HG03354 (cell line): ENCODE results near the gene FANCM.

Experiments used
- ATAC-seq: cut with Tn5 transposase; IDR thresholded peaks from one replicate; pipeline ENCODE4 v1.9.1; 2021; ENCODE audit warnings: mild to moderate bottlenecking; ENCODE audit not compliant: unreplicated experiment, poor library complexity, severe bottlenecking

The FANCM gene, protein sequence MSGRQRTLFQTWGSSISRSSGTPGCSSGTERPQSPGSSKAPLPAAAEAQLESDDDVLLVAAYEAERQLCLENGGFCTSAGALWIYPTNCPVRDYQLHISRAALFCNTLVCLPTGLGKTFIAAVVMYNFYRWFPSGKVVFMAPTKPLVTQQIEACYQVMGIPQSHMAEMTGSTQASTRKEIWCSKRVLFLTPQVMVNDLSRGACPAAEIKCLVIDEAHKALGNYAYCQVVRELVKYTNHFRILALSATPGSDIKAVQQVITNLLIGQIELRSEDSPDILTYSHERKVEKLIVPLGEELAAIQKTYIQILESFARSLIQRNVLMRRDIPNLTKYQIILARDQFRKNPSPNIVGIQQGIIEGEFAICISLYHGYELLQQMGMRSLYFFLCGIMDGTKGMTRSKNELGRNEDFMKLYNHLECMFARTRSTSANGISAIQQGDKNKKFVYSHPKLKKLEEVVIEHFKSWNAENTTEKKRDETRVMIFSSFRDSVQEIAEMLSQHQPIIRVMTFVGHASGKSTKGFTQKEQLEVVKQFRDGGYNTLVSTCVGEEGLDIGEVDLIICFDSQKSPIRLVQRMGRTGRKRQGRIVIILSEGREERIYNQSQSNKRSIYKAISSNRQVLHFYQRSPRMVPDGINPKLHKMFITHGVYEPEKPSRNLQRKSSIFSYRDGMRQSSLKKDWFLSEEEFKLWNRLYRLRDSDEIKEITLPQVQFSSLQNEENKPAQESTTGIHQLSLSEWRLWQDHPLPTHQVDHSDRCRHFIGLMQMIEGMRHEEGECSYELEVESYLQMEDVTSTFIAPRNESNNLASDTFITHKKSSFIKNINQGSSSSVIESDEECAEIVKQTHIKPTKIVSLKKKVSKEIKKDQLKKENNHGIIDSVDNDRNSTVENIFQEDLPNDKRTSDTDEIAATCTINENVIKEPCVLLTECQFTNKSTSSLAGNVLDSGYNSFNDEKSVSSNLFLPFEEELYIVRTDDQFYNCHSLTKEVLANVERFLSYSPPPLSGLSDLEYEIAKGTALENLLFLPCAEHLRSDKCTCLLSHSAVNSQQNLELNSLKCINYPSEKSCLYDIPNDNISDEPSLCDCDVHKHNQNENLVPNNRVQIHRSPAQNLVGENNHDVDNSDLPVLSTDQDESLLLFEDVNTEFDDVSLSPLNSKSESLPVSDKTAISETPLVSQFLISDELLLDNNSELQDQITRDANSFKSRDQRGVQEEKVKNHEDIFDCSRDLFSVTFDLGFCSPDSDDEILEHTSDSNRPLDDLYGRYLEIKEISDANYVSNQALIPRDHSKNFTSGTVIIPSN (N-terminal part only)

GRCh38 chr14:45135659-45136395 is at the start of gene FANCM:
Gene FANCM (plus strand): TSS chr14:45135930. CDS start chr14:45136032, 102 bp downstream.
- peak; percentile 38 for ATAC-seq

DNA sequence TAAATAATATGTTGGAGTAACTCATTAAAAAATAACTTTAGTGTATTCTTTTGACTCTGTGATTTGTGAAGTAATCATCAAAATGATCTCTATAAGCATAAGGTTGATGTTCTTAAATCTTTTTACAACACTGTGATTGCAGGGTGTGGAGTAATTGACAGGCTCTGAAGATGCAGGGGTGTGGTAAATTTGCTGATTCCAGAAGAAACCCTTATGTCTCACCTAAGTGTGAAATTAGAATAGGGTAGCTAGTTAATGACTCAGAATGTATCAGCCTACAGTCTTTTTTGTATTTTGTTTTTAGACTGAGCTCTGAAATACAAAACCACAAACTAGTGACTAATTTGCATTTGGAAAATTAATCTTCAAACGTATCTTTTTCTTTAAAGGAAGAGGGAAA is 45.9 kb upstream of the FANCM start:
- ATAC-seq: peak; percentile 55

DNA sequence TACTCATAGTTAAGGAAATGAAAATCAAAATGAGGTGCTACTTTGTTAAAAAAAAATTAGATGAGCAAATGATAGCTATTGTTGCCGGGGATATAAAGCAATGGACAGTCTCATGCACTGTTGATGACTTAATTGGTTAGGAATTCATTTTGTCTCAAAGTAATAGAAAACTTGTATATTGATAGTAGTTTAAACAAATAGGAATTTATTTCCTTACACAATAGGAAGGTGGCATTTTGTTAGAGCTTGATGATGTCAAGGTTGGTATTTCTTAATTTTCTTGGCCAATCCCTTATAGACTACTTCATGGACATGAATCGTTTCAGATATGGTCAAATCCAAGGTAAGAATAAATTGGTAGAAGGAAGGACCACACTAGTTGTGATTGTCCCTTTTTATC is 44.0 kb upstream of the FANCM start:
- no peak for ATAC-seq

DNA sequence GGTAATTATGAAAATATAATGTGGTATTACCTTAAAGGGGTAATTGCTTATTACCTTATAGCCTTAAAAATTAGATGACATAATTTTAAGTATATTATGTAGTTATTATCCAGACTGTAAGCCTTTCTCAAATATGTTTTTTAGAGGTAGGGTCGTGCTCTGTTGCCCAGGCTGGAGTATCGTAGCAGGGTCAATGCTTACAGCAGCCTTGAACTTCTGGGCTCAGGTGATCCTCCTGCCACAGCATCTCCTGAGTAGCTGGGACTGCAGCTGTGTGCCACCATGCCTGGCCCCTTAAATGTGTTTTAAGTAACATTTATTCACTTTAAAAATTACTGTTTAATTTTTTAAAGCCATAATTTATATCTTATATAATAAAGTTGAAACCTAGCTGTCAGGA is 41.5 kb upstream of the FANCM start:
- ATAC-seq: no peak

DNA sequence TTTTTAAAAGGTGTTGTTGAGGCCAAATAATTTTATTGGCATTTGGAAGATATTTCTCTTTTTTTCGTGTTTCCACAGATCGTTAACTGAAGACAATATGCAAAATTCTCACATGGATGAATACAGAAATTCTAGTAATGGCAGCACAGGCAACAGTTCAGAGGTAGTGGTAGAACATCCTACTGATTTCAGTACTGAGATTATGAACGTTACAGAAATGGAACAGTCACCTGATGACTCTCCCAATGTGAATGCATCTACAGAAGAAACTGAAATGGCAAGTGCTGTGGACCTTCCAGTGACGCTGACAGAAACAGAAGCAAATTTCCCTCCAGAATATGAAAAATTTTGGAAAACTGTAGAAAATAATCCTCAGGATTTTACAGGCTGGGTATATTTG is 40.6 kb upstream of the FANCM start:
- no peak for ATAC-seq

GRCh38 chr14:45096218-45096617 is 39.5 kb upstream of the FANCM start:
- no peak for ATAC-seq

- no peak for ATAC-seq
Observed at GRCh38 chr14:45103806-45104205, 31.9 kb upstream of the FANCM start.

DNA sequence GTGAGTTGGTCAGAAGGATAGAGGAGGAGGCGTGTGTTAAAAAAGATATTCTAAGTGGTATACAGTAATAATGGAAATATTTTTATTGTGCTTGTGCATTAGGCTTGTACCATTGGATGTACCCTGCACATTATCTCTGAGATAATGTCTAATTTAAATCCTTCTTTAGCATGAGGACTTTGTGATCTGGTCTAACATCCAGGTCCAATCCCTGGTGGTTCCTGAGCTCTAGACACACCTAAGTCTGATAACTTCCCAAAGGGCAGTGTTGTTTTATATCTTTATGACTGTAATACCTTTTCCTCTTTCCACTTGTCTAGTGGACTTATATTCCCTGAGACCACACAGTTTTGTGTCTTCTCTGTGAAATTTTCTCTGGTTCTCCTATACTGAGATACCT is 31.2 kb upstream of the FANCM start:
- no peak for ATAC-seq

DNA sequence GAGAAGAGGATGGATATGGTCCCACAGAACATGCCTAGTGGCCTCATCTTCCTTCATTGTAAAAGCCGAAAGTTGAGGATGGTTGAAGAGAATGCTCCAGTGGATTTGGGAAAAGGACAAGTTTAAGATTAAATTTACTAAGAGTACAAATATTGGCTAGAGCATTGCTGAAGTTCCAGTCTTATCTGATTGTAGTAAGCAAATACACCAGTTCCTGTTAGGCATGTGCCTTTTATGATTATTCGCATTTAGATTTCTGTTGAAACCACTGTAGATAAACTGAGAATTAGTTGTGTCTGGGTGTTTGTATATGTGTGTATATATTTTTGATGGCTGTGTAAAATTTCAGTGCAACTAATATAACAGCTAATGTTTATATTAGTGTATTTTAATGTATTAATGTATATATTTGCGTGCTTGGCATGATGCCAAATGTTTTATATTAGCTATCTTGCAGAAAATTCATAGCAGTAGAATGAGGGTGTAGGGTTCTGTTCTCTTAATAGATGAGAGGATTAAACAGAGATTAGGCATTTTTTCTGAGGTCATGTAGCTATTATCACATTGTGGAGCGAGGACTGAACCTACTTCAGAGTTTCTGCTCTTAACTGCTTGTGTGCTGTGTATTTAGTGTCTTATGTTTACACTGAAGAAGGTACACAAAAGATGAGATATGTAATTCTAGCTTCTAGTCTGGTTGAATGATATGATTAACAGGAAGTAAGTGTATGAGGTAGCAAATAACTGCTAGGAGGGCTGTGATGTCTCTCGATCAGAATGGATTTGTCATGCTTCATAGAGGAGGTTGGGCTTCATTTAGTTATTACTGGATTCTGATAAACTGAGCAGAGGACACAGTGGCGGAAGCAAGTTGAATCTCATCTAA is 22.6 kb upstream of the FANCM start:
- ATAC-seq: no peak

DNA sequence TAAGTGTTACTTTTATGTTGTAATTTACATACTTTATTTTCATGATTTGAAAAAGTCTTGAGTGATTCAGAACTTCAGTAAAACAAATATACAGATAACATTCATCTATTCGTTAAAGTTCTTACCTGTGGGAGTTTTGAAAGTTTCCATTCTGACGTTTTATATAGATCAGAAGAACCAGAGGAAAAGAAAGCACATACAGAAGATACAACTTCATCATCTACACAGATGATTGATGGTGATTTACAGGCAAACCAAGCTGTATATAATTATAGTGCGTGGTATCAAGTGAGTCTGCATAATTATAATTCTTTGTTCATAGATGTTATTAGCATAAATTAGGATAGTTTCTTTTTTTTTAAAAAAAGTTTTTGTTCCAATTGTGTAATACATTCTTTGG is 21.4 kb upstream of the FANCM start:
- ATAC-seq: no peak

DNA sequence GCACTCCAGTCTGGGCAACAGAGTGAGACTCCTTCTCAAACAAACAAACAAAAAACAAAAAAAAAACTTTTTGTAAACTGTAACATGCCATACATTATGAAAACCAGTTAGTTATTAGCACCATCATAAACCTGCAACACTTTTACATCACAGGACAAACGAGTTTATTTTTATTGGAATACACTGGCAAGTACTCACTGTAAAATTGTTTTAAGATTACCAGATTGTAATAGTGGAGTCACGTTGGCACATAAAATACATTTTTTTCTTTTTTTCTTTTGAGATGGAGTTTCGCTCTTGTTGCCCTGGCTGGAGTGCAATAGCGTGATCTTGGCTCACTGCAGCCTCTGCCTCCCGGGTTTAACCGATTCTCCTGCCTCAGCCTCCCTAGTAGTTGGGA is 17.1 kb upstream of the FANCM start:
- ATAC-seq: no peak

DNA sequence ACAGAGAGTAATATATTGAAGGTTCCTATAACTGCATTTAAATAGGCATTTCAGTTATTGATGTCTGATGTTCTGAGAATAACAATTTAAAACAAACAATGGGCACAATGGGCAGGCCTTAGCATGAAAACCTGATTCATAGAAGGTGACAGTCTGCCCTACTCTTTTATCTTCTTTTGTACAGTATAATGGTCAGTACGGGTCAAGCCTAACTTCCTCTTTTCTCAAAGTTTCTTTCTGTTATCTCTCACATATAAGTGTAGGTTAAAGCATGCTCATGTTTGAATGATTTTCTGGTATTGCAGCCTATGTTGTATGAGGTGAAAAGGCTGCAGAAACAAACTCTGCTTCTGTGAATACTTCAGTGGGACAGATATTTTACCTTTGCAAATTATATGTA is 15.6 kb upstream of the FANCM start:
- ATAC-seq: no peak

GRCh38 chr14:45123271-45123670 is 12.5 kb upstream of the FANCM start:
- ATAC-seq: no peak

GRCh38 chr14:45125754-45126153 is 10.0 kb upstream of the FANCM start:
- no peak for ATAC-seq

DNA sequence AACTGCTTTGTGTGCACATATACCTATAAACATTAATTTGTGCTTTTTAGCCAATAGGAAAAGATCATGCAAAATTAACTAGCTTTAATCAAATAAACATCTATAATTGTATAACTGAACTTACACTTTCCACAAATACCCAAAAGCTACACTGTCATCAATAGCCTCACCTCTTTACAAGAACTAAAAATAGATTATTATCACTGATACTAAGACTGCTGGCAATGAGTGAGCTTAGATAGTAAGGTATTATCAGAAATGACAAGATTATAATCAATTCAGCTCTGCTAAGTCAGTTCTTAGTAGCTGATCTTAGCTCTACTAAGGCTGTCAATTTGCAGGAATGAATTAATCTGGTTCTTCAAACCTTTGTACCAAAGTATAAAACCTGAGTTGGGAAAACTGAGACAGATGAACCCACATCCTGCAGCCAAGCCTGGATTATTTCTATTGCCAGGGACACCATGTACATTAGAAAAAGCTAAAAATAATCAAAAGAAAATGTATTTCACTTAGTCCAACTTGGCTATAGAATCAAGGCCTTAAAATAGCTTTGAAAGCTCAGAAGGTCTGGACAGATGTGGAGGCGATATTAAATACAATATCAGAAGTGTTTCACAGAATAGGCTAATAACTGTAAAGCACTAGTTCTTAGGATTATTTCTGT is 6.6 kb upstream of the FANCM start:
- ATAC-seq: no peak

DNA sequence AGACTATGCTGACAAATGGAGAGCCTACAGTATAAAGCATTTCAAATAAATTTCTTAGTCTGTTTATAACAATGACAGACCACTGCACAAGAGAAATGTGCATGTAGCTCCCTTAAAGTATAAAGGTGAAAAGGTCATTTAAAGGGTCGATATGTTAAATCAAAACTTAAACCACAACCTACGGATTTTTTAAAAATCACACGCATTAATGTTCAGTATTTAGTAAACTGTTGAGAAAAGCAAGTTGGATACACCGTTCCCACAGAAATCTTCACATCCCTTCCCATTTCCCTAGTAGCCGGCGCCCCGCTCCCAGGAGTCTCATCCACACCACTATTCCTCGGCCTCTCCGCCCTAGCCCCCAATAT is 2.1 kb upstream of the FANCM start:
- ATAC-seq: no peak

DNA sequence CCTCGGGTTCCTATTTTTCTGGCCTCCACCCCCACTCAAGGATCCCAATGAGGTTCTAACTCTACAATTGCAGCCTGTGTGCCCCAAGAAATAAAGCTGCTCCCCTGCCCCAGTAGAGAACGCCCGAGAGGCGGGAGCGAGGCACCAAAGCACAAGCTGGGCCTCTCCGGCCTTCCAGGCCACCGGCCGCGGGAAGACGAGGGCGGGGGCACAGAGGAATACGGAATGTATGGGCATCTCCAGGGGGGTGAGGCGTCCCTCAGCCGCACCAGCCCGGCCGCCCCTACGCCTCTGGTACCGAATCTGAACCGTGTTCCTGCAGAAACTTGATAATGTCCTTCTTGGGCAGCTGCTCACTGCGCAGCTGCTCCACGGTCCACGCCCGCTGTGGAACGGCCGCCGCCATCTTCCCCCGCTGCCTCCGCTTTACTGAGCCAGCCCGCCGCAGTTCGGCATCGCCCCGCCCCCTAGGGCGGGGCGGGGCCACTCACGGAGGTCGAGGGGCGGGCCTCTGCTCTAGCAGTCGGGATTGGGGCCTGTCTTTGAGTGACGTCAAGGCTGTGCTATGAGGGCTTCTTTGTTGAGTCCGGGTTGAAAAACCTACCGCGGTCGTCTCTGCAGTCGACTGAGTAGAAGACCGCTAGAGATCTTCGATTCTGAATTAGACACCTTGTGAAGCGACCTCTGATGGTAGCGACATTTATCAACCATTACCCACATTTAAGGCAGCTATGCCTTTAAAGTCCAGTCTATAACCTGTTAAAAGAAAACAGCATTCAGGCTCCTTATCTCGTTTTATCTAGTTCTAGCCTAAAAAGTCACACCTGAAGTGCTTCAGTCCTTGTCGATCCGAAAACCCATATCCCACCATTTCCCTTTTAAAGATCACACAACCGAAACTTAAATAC is 1.4 kb upstream of the FANCM start, which contains the start of gene FKBP3:
TSS of gene FKBP3 (minus strand) at position 431 of the 908 bp plus-strand sequence. CDS start at position 406, 25 bp downstream.
- peak; percentile 93 for ATAC-seq
